Stimulated activated CD4-positive, alpha-beta T cell treated with anti-CD3 and anti-CD28 coated beads, Interleukin-15, amount 100 ng/mL, for 48 hours (primary cell): Measurements from ENCODE around the gene CACNA1C.
"Not testable (repeated sequence)": the region's sequence is repeated elsewhere in the genome, so short reads cannot be mapped to it uniquely, and the experiment has no call there.

Experiments
- DNase-seq, 2 donors: peaks; one replicate each; pipeline ENCODE4 v3.0.0-alpha.2; 2020; ENCODE audit warnings: low read depth in 2 of 2

Gene CACNA1C

GRCh38 chr12:2739069-2739468 is 686.3 kb downstream of the CACNA1C start:
- no peak for DNase-seq

- no peak for DNase-seq
Observed at GRCh38 chr12:2739832-2740641, 687.2 kb downstream of the CACNA1C start.

GRCh38 chr12:2742037-2742436 is 689.2 kb downstream of the CACNA1C start:
- not testable (repeated sequence) for DNase-seq

- no peak for DNase-seq
Observed at GRCh38 chr12:2743478-2743877, 690.7 kb downstream of the CACNA1C start.

GRCh38 chr12:2745655-2746054 is 692.9 kb downstream of the CACNA1C start:
- DNase-seq: no peak
